Measurements from ENCODE around the gene KCNJ9. TPM values are rescaled to one million over a fixed set of nuclear protein-coding genes. Genes with fewer than 3 reads are reported as not detected.

KCNJ9 gene
- total RNA-seq, 1 donor from 2014 or later: not detected

- Histone ChIP-seq H3K36me3 (ENCODE audit: control insufficient read depth, insufficient read depth, low read length) (no peaks in the 10 kb centered on the region), H3K4me3 (ENCODE audit: low read depth, low read length) (no peak overlapping the region), H3K27me3 (ENCODE audit: control insufficient read depth, insufficient read depth, low read length) (peaks cover 33% of the 10 kb centered on the region)
- no peak for DNase-seq (ENCODE audit: low read depth)
- no peak for TF ChIP-seq CTCF (IDR thresholded peaks at IDR 0.05; ENCODE audit: insufficient read depth, low read length, poor library complexity, severe bottlenecking)
Observed at GRCh38 chr1:160117300-160117699, 36.0 kb downstream of the KCNJ9 start.

- no peak overlapping the region for H3K4me3 ChIP-seq (ENCODE audit: low read depth, low read length)
- H3K27me3 ChIP-seq (ENCODE audit: control insufficient read depth, insufficient read depth, low read length): peaks cover 31% of the 10 kb centered on the region
- DNase-seq (ENCODE audit: low read depth): no peak
- TF ChIP-seq CTCF (IDR thresholded peaks at IDR 0.05; ENCODE audit: insufficient read depth, low read length, poor library complexity, severe bottlenecking): no peak
- H3K36me3 ChIP-seq (ENCODE audit: control insufficient read depth, insufficient read depth, low read length): no peaks in the 10 kb centered on the region
Observed at GRCh38 chr1:160117709-160118183, 36.4 kb downstream of the KCNJ9 start.

- H3K36me3 ChIP-seq (ENCODE audit: control insufficient read depth, insufficient read depth, low read length): no peaks in the 10 kb centered on the region
- DNase-seq (ENCODE audit: low read depth): no peak
- TF ChIP-seq CTCF (IDR thresholded peaks at IDR 0.05; ENCODE audit: insufficient read depth, low read length, poor library complexity, severe bottlenecking): no peak
- H3K27me3 ChIP-seq (ENCODE audit: control insufficient read depth, insufficient read depth, low read length): peaks cover 31% of the 10 kb centered on the region
- H3K4me3 ChIP-seq (ENCODE audit: low read depth, low read length): no peak overlapping the region
Observed at GRCh38 chr1:160118928-160119327, 37.6 kb downstream of the KCNJ9 start.

GRCh38 chr1:160120797-160121196 lies 39.5 kb downstream of the KCNJ9 start:
- no peak for TF ChIP-seq CTCF (IDR thresholded peaks at IDR 0.05; ENCODE audit: insufficient read depth, low read length, poor library complexity, severe bottlenecking)
- H3K36me3 ChIP-seq (ENCODE audit: control insufficient read depth, insufficient read depth, low read length): no peaks in the 10 kb centered on the region
- DNase-seq (ENCODE audit: low read depth): no peak
- peaks cover 21% of the 10 kb centered on the region for H3K27me3 ChIP-seq (ENCODE audit: control insufficient read depth, insufficient read depth, low read length)
- H3K4me3 ChIP-seq (ENCODE audit: low read depth, low read length): no peak overlapping the region

- H3K36me3 ChIP-seq (ENCODE audit: control insufficient read depth, insufficient read depth, low read length): no peaks in the 10 kb centered on the region
- no peak for TF ChIP-seq CTCF (IDR thresholded peaks at IDR 0.05; ENCODE audit: insufficient read depth, low read length, poor library complexity, severe bottlenecking)
- H3K27me3 ChIP-seq (ENCODE audit: control insufficient read depth, insufficient read depth, low read length): peaks cover 16% of the 10 kb centered on the region
- no peak for DNase-seq (ENCODE audit: low read depth)
- H3K4me3 ChIP-seq (ENCODE audit: low read depth, low read length): no peak overlapping the region
Observed at GRCh38 chr1:160121388-160121787, 40.0 kb downstream of the KCNJ9 start.

GRCh38 chr1:160122978-160123495 lies 41.7 kb downstream of the KCNJ9 start:
- Histone ChIP-seq H3K36me3 (ENCODE audit: control insufficient read depth, insufficient read depth, low read length) (no peaks in the 10 kb centered on the region), H3K4me3 (ENCODE audit: low read depth, low read length) (no peak overlapping the region), H3K27me3 (ENCODE audit: control insufficient read depth, insufficient read depth, low read length) (peaks cover under 1% of the 10 kb centered on the region)
- no peak for TF ChIP-seq CTCF (IDR thresholded peaks at IDR 0.05; ENCODE audit: insufficient read depth, low read length, poor library complexity, severe bottlenecking)
- DNase-seq (ENCODE audit: low read depth): no peak
